Liver (tissue), 9 donors: ENCODE data around the gene CSMD2. TPM values are rescaled to one million over a fixed set of nuclear protein-coding genes. Genes with fewer than 3 reads are reported as not detected.

Source experiments
- DNase-seq: peaks from one replicate; pipeline ENCODE4 v3.0.0-alpha.2; 2017; ENCODE audit warnings: low spot score
- H3K27ac ChIP-seq, 2 donors: one replicate each; pipeline ENCODE4 v1.7.0; 2013; ENCODE audit warnings: inconsistent platforms in 2 of 2, low read length in 2 of 2, control low read depth in 1 of 2, low read depth in 1 of 2, mild to moderate bottlenecking in 1 of 2
- H3K27me3 ChIP-seq, 4 donors: one replicate each; pipeline versions ENCODE4 v1.6.1 to v1.7.0; 2013; ENCODE audit warnings: low read length in 3 of 4, inconsistent platforms in 1 of 4, mild to moderate bottlenecking in 1 of 4, moderate library complexity in 1 of 4; ENCODE audit not compliant: control insufficient read depth in 4 of 4, insufficient read depth in 4 of 4
- H3K36me3 ChIP-seq, 4 donors: one replicate each; pipeline versions ENCODE4 v1.6.1 to v1.7.0; 2013; ENCODE audit warnings: low read length in 3 of 4, mild to moderate bottlenecking in 3 of 4, low read depth in 1 of 4, moderate library complexity in 1 of 4; ENCODE audit not compliant: control insufficient read depth in 4 of 4, insufficient read depth in 3 of 4
- H3K4me1 ChIP-seq, 4 donors: one replicate each; pipeline versions ENCODE4 v1.6.1 to v1.7.0; 2013; ENCODE audit warnings: low read length in 3 of 4, mild to moderate bottlenecking in 3 of 4, moderate library complexity in 1 of 4; ENCODE audit not compliant: control insufficient read depth in 4 of 4, insufficient read depth in 4 of 4
- H3K4me3 ChIP-seq, 3 donors: one replicate each; pipeline versions ENCODE4 v1.6.1 to v1.7.0; 2013; ENCODE audit warnings: low read length in 3 of 3, control low read depth in 1 of 3, low read depth in 1 of 3, mild to moderate bottlenecking in 1 of 3
- H3K9ac ChIP-seq, 2 donors: one replicate each; pipeline ENCODE4 v1.7.0; 2013; ENCODE audit warnings: low read length in 2 of 2, mild to moderate bottlenecking in 2 of 2, moderate library complexity in 2 of 2, control low read depth in 1 of 2, low read depth in 1 of 2
- H3K9me3 ChIP-seq, 4 donors: one replicate each; pipeline versions ENCODE4 v1.6.1 to v1.7.0; 2013; ENCODE audit warnings: low read length in 3 of 4; ENCODE audit not compliant: control insufficient read depth in 4 of 4
- ATF3 ChIP-seq: IDR thresholded peaks from 2 replicates; pipeline ENCODE4 v1.6.1; 2016; ENCODE audit warnings: antibody characterized with exemption
- EGR1 ChIP-seq, 2 donors: IDR thresholded peaks; 2 replicates each; pipeline ENCODE4 v1.6.1; 2016 to 2018; ENCODE audit warnings: antibody characterized with exemption in 2 of 2, low read depth in 2 of 2
- FOXA1 ChIP-seq: IDR thresholded peaks from 2 replicates; pipeline ENCODE4 v1.6.1; 2016; ENCODE audit warnings: antibody characterized with exemption
- FOXA2 ChIP-seq: IDR thresholded peaks from 2 replicates; pipeline ENCODE4 v1.6.1; 2016; ENCODE audit warnings: antibody characterized with exemption
- GABPA ChIP-seq, 2 donors: IDR thresholded peaks in 1 of 2; conservative IDR thresholded peaks in 1 of 2; 2 replicates each; pipeline ENCODE4 v1.6.1; 2016; ENCODE audit warnings: antibody characterized with exemption in 2 of 2, mild to moderate bottlenecking in 1 of 2, moderate library complexity in 1 of 2
- HNF4G ChIP-seq: IDR thresholded peaks from 2 replicates; pipeline ENCODE4 v1.6.1; 2016; ENCODE audit warnings: antibody characterized with exemption
- JUND ChIP-seq, 2 donors: IDR thresholded peaks; 2 replicates each; pipeline ENCODE4 v1.6.1; 2016; ENCODE audit warnings: antibody characterized with exemption in 2 of 2
- MAX ChIP-seq: IDR thresholded peaks from 2 replicates; pipeline ENCODE4 v1.6.1; 2016; ENCODE audit warnings: antibody characterized with exemption
- NR2F2 ChIP-seq: IDR thresholded peaks from 2 replicates; pipeline ENCODE4 v1.6.1; 2016; ENCODE audit warnings: antibody characterized with exemption
- RAD21 ChIP-seq, 2 donors: IDR thresholded peaks; 2 replicates each; pipeline ENCODE4 v1.6.1; 2016; ENCODE audit warnings: antibody characterized with exemption in 2 of 2, mild to moderate bottlenecking in 2 of 2
- REST ChIP-seq: IDR thresholded peaks from 2 replicates; pipeline ENCODE4 v1.6.1; 2016; ENCODE audit warnings: antibody characterized with exemption, mild to moderate bottlenecking
- RXRA ChIP-seq, 2 donors: IDR thresholded peaks; 2 replicates each; pipeline ENCODE4 v1.6.1; 2017 to 2018; ENCODE audit warnings: antibody characterized with exemption in 2 of 2, mild to moderate bottlenecking in 1 of 2
- SP1 ChIP-seq: IDR thresholded peaks from 2 replicates; pipeline ENCODE4 v1.6.1; 2018; ENCODE audit warnings: antibody characterized with exemption, mild to moderate bottlenecking
- TAF1 ChIP-seq: conservative IDR thresholded peaks from 2 replicates; pipeline ENCODE4 v1.6.1; 2016; ENCODE audit warnings: antibody characterized with exemption, mild to moderate bottlenecking
- YY1 ChIP-seq: IDR thresholded peaks from 2 replicates; pipeline ENCODE4 v1.6.1; 2016; ENCODE audit warnings: antibody characterized with exemption, mild to moderate bottlenecking
- ZBTB33 ChIP-seq: IDR thresholded peaks from 2 replicates; pipeline ENCODE4 v1.6.1; 2016; ENCODE audit warnings: antibody characterized with exemption
- WGBS: extraction: QIAGEN DNeasy Blood & Tissue Kit; methylation state at CpG from one replicate; pipeline ENCODE4 v1.1.7; 2013; 5-methylcytosine and 5-hydroxymethylcytosine counted together
- polyA plus RNA-seq, 2 donors: library from polyadenylated mRNA; stranded (reverse) in 1 of 2; unstranded in 1 of 2; fragments of 200-250 nt in 1 of 2; fragments of >200 nt in 1 of 2; fragmentation: Nextera tagmentation in 1 of 2; extraction: Ambion mirVana in 1 of 2; gene quantifications; one replicate each; pipeline versions ENCODE4 v1.2.1 to v1.2.3, GENCODE V29; 2013 to 2015
- total RNA-seq, 2 donors: library from RNA; depleted of rRNA; stranded (reverse); fragments of >200 nt; gene quantifications; one replicate each; pipeline ENCODE4 v1.2.3, GENCODE V29; 2014
- TF ChIP-seq, protein P1 (sequence below): fragments of 150-350 bp; IDR thresholded peaks from 2 replicates; pipeline ENCODE4 v1.5.1; 2017; ENCODE audit warnings: improper control_type of control experiment, low read depth, low read length; ENCODE audit not compliant: missing input control
- donor health status: healthy.
- donor health status: healthy.
- donor health status: healthy.
- donor health status: healthy.
- donor health status: healthy.

The CSMD2 gene
- total and polyA plus RNA-seq, 4 donors = 0.08 to 0.09 TPM; not detected in 2

- H3K9me3 ChIP-seq = peaks cover 0 to 4% (median 0%) of the 10 kb centered on the region in 4 donors
- no peaks in the 10 kb centered on the region for H3K4me1 ChIP-seq
- no peak overlapping the region for H3K4me3 ChIP-seq
- H3K27ac ChIP-seq = no peak overlapping the region
- no peaks in the 10 kb centered on the region for H3K36me3 ChIP-seq
- peaks cover 0 to 5% (median 1%) of the 10 kb centered on the region in 4 donors for H3K27me3 ChIP-seq
- TF ChIP-seq, protein P1, sequence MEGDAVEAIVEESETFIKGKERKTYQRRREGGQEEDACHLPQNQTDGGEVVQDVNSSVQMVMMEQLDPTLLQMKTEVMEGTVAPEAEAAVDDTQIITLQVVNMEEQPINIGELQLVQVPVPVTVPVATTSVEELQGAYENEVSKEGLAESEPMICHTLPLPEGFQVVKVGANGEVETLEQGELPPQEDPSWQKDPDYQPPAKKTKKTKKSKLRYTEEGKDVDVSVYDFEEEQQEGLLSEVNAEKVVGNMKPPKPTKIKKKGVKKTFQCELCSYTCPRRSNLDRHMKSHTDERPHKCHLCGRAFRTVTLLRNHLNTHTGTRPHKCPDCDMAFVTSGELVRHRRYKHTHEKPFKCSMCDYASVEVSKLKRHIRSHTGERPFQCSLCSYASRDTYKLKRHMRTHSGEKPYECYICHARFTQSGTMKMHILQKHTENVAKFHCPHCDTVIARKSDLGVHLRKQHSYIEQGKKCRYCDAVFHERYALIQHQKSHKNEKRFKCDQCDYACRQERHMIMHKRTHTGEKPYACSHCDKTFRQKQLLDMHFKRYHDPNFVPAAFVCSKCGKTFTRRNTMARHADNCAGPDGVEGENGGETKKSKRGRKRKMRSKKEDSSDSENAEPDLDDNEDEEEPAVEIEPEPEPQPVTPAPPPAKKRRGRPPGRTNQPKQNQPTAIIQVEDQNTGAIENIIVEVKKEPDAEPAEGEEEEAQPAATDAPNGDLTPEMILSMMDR = no peak
- no peak for TF ChIP-seq RAD21 (IDR thresholded peaks at IDR 0.05)
- TF ChIP-seq NR2F2 = no peak
- TF ChIP-seq ATF3 = no peak
- no peak for TF ChIP-seq EGR1 (IDR thresholded peaks at IDR 0.05; ENCODE audit: low read depth in 2 of 2)
- no peak for TF ChIP-seq JUND (IDR thresholded peaks at IDR 0.05)
- TF ChIP-seq SP1 = no peak
- TF ChIP-seq ZBTB33 = no peak
- TF ChIP-seq YY1 = no peak
- no peak for TF ChIP-seq REST
- no peak overlapping the region for H3K9ac ChIP-seq
- no peak for DNase-seq
- 92% methylated on average over 1 of the region's 1 CpG for WGBS
Observed at GRCh38 chr1:33790577-33790976, 374.5 kb downstream of the CSMD2 start.

GRCh38 chr1:33784876-33785275 is 380.2 kb downstream of the CSMD2 start:
- WGBS = 78% methylated on average over 3 of the region's 3 CpGs
- no peak for TF ChIP-seq ZBTB33
- no peak for TF ChIP-seq REST
- no peak for TF ChIP-seq RXRA (IDR thresholded peaks at IDR 0.05)
- TF ChIP-seq TAF1 = no peak
- TF ChIP-seq GABPA (IDR thresholded peaks at IDR 0.05 in 1 of 2, conservative IDR thresholded peaks at IDR 0.05 in 1 of 2) = no peak
- no peak for TF ChIP-seq FOXA1
- no peak for TF ChIP-seq RAD21 (IDR thresholded peaks at IDR 0.05)
- TF ChIP-seq NR2F2 = no peak
- no peak for TF ChIP-seq FOXA2
- TF ChIP-seq HNF4G = no peak
- no peak for TF ChIP-seq EGR1 (IDR thresholded peaks at IDR 0.05; ENCODE audit: low read depth in 2 of 2)
- TF ChIP-seq JUND (IDR thresholded peaks at IDR 0.05) = no peak
- no peak for TF ChIP-seq MAX
- TF ChIP-seq YY1 = no peak
- peaks cover 0 to 5% (median 0%) of the 10 kb centered on the region in 4 donors for H3K27me3 ChIP-seq
- no peak overlapping the region for H3K4me3 ChIP-seq
- no peak overlapping the region for H3K9ac ChIP-seq
- no peaks in the 10 kb centered on the region for H3K36me3 ChIP-seq
- H3K4me1 ChIP-seq = no peaks in the 10 kb centered on the region
- DNase-seq = no peak
- H3K9me3 ChIP-seq = no peaks in the 10 kb centered on the region
- no peak overlapping the region for H3K27ac ChIP-seq
